ENCODE measurements around the gene SCGB1D4.

- TF ChIP-seq CTCF (IDR thresholded peaks at IDR 0.05; ENCODE audit: low read length) (no peak), EZH2 (IDR thresholded peaks at IDR 0.05; ENCODE audit: borderline replicate concordance, low read length) (no peak)
These were observed 25.0 kb downstream of the SCGB1D4 start for GRCh38 chr11:62273789-62274275.

All from OCI-LY1 (cell line).